H9 (cell line): Measurements from ENCODE around the gene CSMD2. TPM values are rescaled to one million over a fixed set of nuclear protein-coding genes. Genes with fewer than 3 reads are reported as not detected.

Source experiments
- DNase-seq: peaks from one replicate; pipeline ENCODE4 v3.0.0-alpha.2; 2017
- H2AFZ ChIP-seq: one replicate; pipeline ENCODE4 v1.6.1; 2013; ENCODE audit warnings: mild to moderate bottlenecking, low read length, control low read depth, moderate library complexity
- H2AK5ac ChIP-seq: 2 replicates; pipeline ENCODE4 v1.6.1; 2013; ENCODE audit warnings: low read length, control low read depth, mixed read lengths; ENCODE audit not compliant: insufficient read length
- H2BK120ac ChIP-seq: one replicate; pipeline ENCODE4 v1.6.1; 2013; ENCODE audit warnings: low read depth, mild to moderate bottlenecking, low read length, control low read depth, inconsistent platforms; ENCODE audit not compliant: poor library complexity, severe bottlenecking
- H2BK12ac ChIP-seq: 2 replicates; pipeline ENCODE4 v1.6.1; 2013; ENCODE audit warnings: low read length, control low read depth, mixed read lengths, low read depth; ENCODE audit not compliant: insufficient read length
- H2BK15ac ChIP-seq: 2 replicates; pipeline ENCODE4 v1.6.1; 2013; ENCODE audit warnings: low read depth, low read length, control low read depth
- H2BK20ac ChIP-seq: one replicate; pipeline ENCODE4 v1.6.1; 2013; ENCODE audit warnings: low read depth, mild to moderate bottlenecking, low read length, control low read depth, inconsistent platforms; ENCODE audit not compliant: poor library complexity, severe bottlenecking
- H2BK5ac ChIP-seq: 2 replicates; pipeline ENCODE4 v1.6.1; 2013; ENCODE audit warnings: low read length, control low read depth, mixed read lengths; ENCODE audit not compliant: insufficient read length
- H3K14ac ChIP-seq: 2 replicates; pipeline ENCODE4 v1.6.1; 2013; ENCODE audit warnings: low read length, control low read depth; ENCODE audit not compliant: insufficient read depth
- H3K18ac ChIP-seq: 2 replicates; pipeline ENCODE4 v1.6.1; 2013; ENCODE audit warnings: low read depth, mild to moderate bottlenecking, mixed read lengths, low read length, control low read depth; ENCODE audit not compliant: insufficient read length
- H3K23ac ChIP-seq: 2 replicates; pipeline ENCODE4 v1.6.1; 2013; ENCODE audit warnings: low read length, control low read depth, mixed read lengths, low read depth; ENCODE audit not compliant: insufficient read length
- H3K23me2 ChIP-seq: 2 replicates; pipeline ENCODE4 v1.6.1; 2013; ENCODE audit warnings: low read depth, mild to moderate bottlenecking, mixed read lengths, low read length, control low read depth; ENCODE audit not compliant: insufficient read length, poor library complexity, severe bottlenecking
- H3K27ac ChIP-seq: 2 replicates; pipeline ENCODE4 v1.5.1; 2013; ENCODE audit warnings: low read length, control low read depth, mixed read lengths, low read depth; ENCODE audit not compliant: insufficient read length
- H3K27me3 ChIP-seq: 2 replicates; pipeline ENCODE4 v1.6.1; 2013; ENCODE audit warnings: low read length, control low read depth, inconsistent platforms; ENCODE audit not compliant: insufficient read depth
- H3K4ac ChIP-seq: 2 replicates; pipeline ENCODE4 v1.6.1; 2013; ENCODE audit warnings: low read depth, mild to moderate bottlenecking, control low read depth, inconsistent platforms, low read length, moderate library complexity
- H3K4me1 ChIP-seq: 2 replicates; pipeline ENCODE4 v1.6.1; 2013; ENCODE audit warnings: low read length, control low read depth, inconsistent platforms; ENCODE audit not compliant: insufficient read depth
- H3K4me2 ChIP-seq: 2 replicates; pipeline ENCODE4 v1.6.1; 2013; ENCODE audit warnings: low read length, control low read depth, mixed read lengths; ENCODE audit not compliant: insufficient read length, insufficient read depth
- H3K56ac ChIP-seq: 2 replicates; pipeline ENCODE4 v1.6.1; 2013; ENCODE audit warnings: low read depth, mild to moderate bottlenecking, mixed read lengths, low read length, control low read depth; ENCODE audit not compliant: insufficient read length
- H3K79me1 ChIP-seq: 2 replicates; pipeline ENCODE4 v1.6.1; 2013; ENCODE audit warnings: low read depth, mild to moderate bottlenecking, moderate library complexity, low read length, control low read depth, inconsistent platforms; ENCODE audit not compliant: insufficient read depth, poor library complexity, severe bottlenecking
- H3K79me2 ChIP-seq: 2 replicates; pipeline ENCODE4 v1.6.1; 2013; ENCODE audit warnings: low read length, control low read depth, inconsistent platforms; ENCODE audit not compliant: insufficient read depth
- H3K9ac ChIP-seq: 2 replicates; pipeline ENCODE4 v1.6.1; 2013; ENCODE audit warnings: low read length, control low read depth, mixed read lengths; ENCODE audit not compliant: insufficient read length; ENCODE audit errors: extremely low read depth
- H3K9me3 ChIP-seq: one replicate; pipeline ENCODE4 v1.6.1; 2013; ENCODE audit warnings: low read depth, low read length, inconsistent platforms; ENCODE audit not compliant: control insufficient read depth
- H3T11ph ChIP-seq: one replicate; pipeline ENCODE4 v1.6.1; 2013; ENCODE audit warnings: mild to moderate bottlenecking, low read length, control low read depth, inconsistent platforms
- H4K20me1 ChIP-seq: one replicate; pipeline ENCODE4 v1.6.1; 2013; ENCODE audit not compliant: control insufficient read depth, insufficient read length, insufficient read depth
- H4K5ac ChIP-seq: 2 replicates; pipeline ENCODE4 v1.6.1; 2013; ENCODE audit warnings: low read depth, mild to moderate bottlenecking, mixed read lengths, low read length, control low read depth; ENCODE audit not compliant: insufficient read length
- H4K8ac ChIP-seq: replicated peaks from 2 replicates; pipeline ENCODE4 v1.6.1; 2013; ENCODE audit warnings: low read length, control low read depth, mixed read lengths, low read depth; ENCODE audit not compliant: insufficient read length
- H4K91ac ChIP-seq: 2 replicates; pipeline ENCODE4 v1.6.1; 2013; ENCODE audit warnings: low read depth, mild to moderate bottlenecking, moderate library complexity, mixed read lengths, low read length, control low read depth; ENCODE audit not compliant: insufficient read length
- H3K27ac Mint-ChIP-seq, 3 experiments: 2 replicates in 2 of 3; 3 replicates in 1 of 3; pipeline ENCODE4 v1.8.0; 2020 to 2021; ENCODE audit warnings: mixed read lengths in 3 of 3, mild to moderate bottlenecking in 1 of 3, moderate library complexity in 1 of 3
- H3K27me3 Mint-ChIP-seq: 2 replicates; pipeline ENCODE4 v1.8.0; 2021; ENCODE audit warnings: low read depth, mild to moderate bottlenecking, moderate library complexity, mixed read lengths
- H3K36me3 Mint-ChIP-seq, 3 experiments: 2 replicates in 2 of 3; 3 replicates in 1 of 3; pipeline ENCODE4 v1.8.0; 2020 to 2021; ENCODE audit warnings: low read depth in 3 of 3, mixed read lengths in 3 of 3; ENCODE audit not compliant: insufficient read depth in 1 of 3
- H3K4me1 Mint-ChIP-seq, 2 experiments: 2 replicates each; pipeline ENCODE4 v1.8.0; 2020; ENCODE audit warnings: mixed read lengths in 2 of 2
- H3K4me3 Mint-ChIP-seq, 2 experiments: 2 replicates in 1 of 2; 3 replicates in 1 of 2; pipeline ENCODE4 v1.8.0; 2020 to 2021; ENCODE audit warnings: mild to moderate bottlenecking in 2 of 2, mixed read lengths in 2 of 2, moderate library complexity in 1 of 2
- H3K9me3 Mint-ChIP-seq, 2 experiments: 2 replicates in 1 of 2; 3 replicates in 1 of 2; pipeline ENCODE4 v1.8.0; 2020; ENCODE audit warnings: mild to moderate bottlenecking in 2 of 2, mixed read lengths in 2 of 2, moderate library complexity in 1 of 2
- CTCF ChIP-seq: fragments of 200-600 bp; sonication (generic); conservative IDR thresholded peaks from 3 replicates; pipeline ENCODE4 v1.8.0; 2021; ENCODE audit warnings: antibody characterized with exemption, mild to moderate bottlenecking
- WGBS: extraction: QIAGEN DNeasy Blood & Tissue Kit; methylation state at CpG from one replicate; pipeline ENCODE4 v1.1.7; 2013; ENCODE audit warnings: missing lambda C conversion rate, low lambda C conversion rate, mixed read lengths; ENCODE audit not compliant: insufficient read length; ENCODE audit errors: extremely low coverage; 5-methylcytosine and 5-hydroxymethylcytosine counted together
- total RNA-seq: library from RNA; stranded (reverse); gene quantifications from 2 replicates; pipeline ENCODE4 v1.2.1, GENCODE V29; 2021

Gene CSMD2
- total RNA-seq, 1 experiment from 2014 or later: 6.4 TPM

DNA sequence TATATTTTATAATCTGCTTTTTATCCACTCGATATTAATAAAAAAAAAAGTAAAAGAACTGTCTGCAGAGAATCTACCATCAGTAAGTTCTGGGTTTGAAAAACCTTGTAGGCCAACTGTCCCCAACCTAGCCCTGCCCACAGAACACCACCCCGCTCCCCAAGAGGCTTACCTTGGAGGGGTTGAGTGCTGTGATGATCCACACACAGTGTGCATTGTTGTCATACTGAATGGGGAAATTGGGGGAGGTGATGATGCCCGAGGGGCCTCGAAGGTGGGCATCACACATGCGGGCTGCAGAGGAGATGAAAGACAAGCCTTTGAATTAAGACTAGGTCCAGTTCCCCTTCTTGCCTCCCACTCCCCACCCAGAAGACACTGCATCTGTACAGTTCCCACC lies 354.5 kb downstream of the CSMD2 start:
- H3T11ph ChIP-seq: no peak overlapping the region
- no peak overlapping the region for H2BK20ac ChIP-seq
- H2AK5ac ChIP-seq: no peak overlapping the region
- H2BK12ac ChIP-seq: no peak overlapping the region
- no peak overlapping the region for H4K91ac ChIP-seq
- H3K23me2 ChIP-seq: no peaks in the 10 kb centered on the region
- Mint-ChIP-seq H3K4me1 (peaks cover 8% of the 10 kb centered on the region in 2 experiments), H3K9me3 (peaks cover 0 to 6% of the 10 kb centered on the region in 2 experiments; a peak in 4 of 5 replicates), H3K36me3 (peaks cover 7 to 31% (median 16%) of the 10 kb centered on the region in 3 experiments; a peak in 6 of 7 replicates), H3K4me3 (no peak overlapping the region), H3K27ac (no peak overlapping the region), H3K27me3 (no peaks in the 10 kb centered on the region; the same call in 1 of the 2 replicates)
- no CpG with 5 or more reads among the region's 5 CpGs for WGBS
- H2AFZ ChIP-seq: no peak overlapping the region
- H3K23ac ChIP-seq: no peak overlapping the region
- no peak for DNase-seq
- no peak overlapping the region for H2BK120ac ChIP-seq
- H2BK5ac ChIP-seq: no peak overlapping the region
- H3K79me1 ChIP-seq: no peaks in the 10 kb centered on the region
- no peak overlapping the region for H3K18ac ChIP-seq
- no peak overlapping the region for H4K5ac ChIP-seq
- H3K9me3 ChIP-seq: no peaks in the 10 kb centered on the region
- H3K79me2 ChIP-seq: no peaks in the 10 kb centered on the region
- H3K27me3 ChIP-seq: no peaks in the 10 kb centered on the region
- no peak overlapping the region for H2BK15ac ChIP-seq
- H3K56ac ChIP-seq: no peak overlapping the region
- no peak overlapping the region for H3K14ac ChIP-seq
- H3K9ac ChIP-seq: no peak overlapping the region
- H3K4me2 ChIP-seq: no peak overlapping the region
- H3K27ac ChIP-seq: no peak overlapping the region
- no peaks in the 10 kb centered on the region for H3K4me1 ChIP-seq
- no peaks in the 10 kb centered on the region for H4K20me1 ChIP-seq
- no peak overlapping the region for H4K8ac ChIP-seq
- no peak overlapping the region for H3K4ac ChIP-seq
- TF ChIP-seq CTCF: no peak
